Endothelial cell of umbilical vein (primary cell): ENCODE data around the gene SEPTIN7. TPM values are rescaled to one million over a fixed set of nuclear protein-coding genes. Genes with fewer than 3 reads are reported as not detected.

Experiments
- BruUV-seq: library from RNA; stranded (reverse); fragments of 400-500 nt; replicated peaks from 2 replicates; lab custom pipeline; 2021; lab: Mats Ljungman, UMichigan
- CTCF ChIA-PET: fragments of 300-600, 350-600 bp; sonication (Branson Sonifier 250); formaldehyde crosslinking; loops from one replicate; lab custom pipeline; 2021; ENCODE audit warnings: antibody characterized with exemption, inconsistent platforms; lab: Charles Lee
- POLR2A ChIA-PET: fragments of 300-600, 350-600 bp; sonication (Branson Sonifier 250); formaldehyde crosslinking; loops from one replicate; lab custom pipeline; 2021; ENCODE audit warnings: antibody characterized with exemption, inconsistent platforms; lab: Charles Lee
- DNase-seq: peaks from one replicate; pipeline ENCODE4 v3.0.0-alpha.2; 2011; ENCODE audit warnings: low read depth, low spot score
- FAIRE-seq: peaks from 2 replicates; lab custom pipeline; 2011; peaks lifted over from hg19 to GRCh38; lab: Jason Lieb, UNC
- H2AFZ ChIP-seq: 2 replicates; pipeline ENCODE4 v1.6.0; 2012; ENCODE audit warnings: low read depth, low read length, control low read depth, inconsistent platforms
- H3K27ac ChIP-seq: 2 replicates; pipeline ENCODE4 v1.5.1; 2011; ENCODE audit warnings: low read depth, mild to moderate bottlenecking, control low read depth, low read length, moderate library complexity; ENCODE audit not compliant: insufficient read depth
- H3K27me3 ChIP-seq, 2 experiments: 2 replicates each; pipeline versions ENCODE4 v1.6.0 to v1.6.1; 2011; ENCODE audit warnings: low read length in 2 of 2, mixed read lengths in 1 of 2; ENCODE audit not compliant: control insufficient read depth in 2 of 2, insufficient read depth in 2 of 2
- H3K36me3 ChIP-seq, 2 experiments: 2 replicates in 1 of 2; 3 replicates in 1 of 2; pipeline ENCODE4 v1.5.1; 2011; ENCODE audit warnings: low read length in 2 of 2, mild to moderate bottlenecking in 1 of 2, moderate library complexity in 1 of 2; ENCODE audit not compliant: control insufficient read depth in 2 of 2, insufficient read depth in 2 of 2; ENCODE audit errors: extremely low read depth in 1 of 2
- H3K4me1 ChIP-seq: 3 replicates; pipeline ENCODE4 v1.5.1; 2011; ENCODE audit warnings: mild to moderate bottlenecking, low read length; ENCODE audit not compliant: control insufficient read depth, insufficient read depth; ENCODE audit errors: extremely low read depth
- H3K4me2 ChIP-seq: 2 replicates; pipeline ENCODE4 v1.6.1; 2011; ENCODE audit warnings: low read length, control low read depth, mixed read lengths; ENCODE audit not compliant: insufficient read depth
- H3K4me3 ChIP-seq, 3 experiments: fragments of 200-600 bp in 1 of 3; sonication (generic), shearing (Covaris generic) in 1 of 3; replicated peaks in 1 of 3; 2 replicates each; pipeline ENCODE4 v1.5.1; 2011 to 2016; ENCODE audit warnings: control low read depth in 3 of 3, low read length in 3 of 3, mild to moderate bottlenecking in 2 of 3, inconsistent platforms in 1 of 3, low read depth in 1 of 3, moderate library complexity in 1 of 3; ENCODE audit not compliant: insufficient read depth in 1 of 3
- H3K79me2 ChIP-seq: 2 replicates; pipeline ENCODE4 v1.6.0; 2012; ENCODE audit warnings: low read length, inconsistent platforms; ENCODE audit not compliant: control insufficient read depth, insufficient read depth
- H3K9ac ChIP-seq: replicated peaks from 2 replicates; pipeline ENCODE3; 2011; ENCODE audit warnings: low read length, control low read depth; ENCODE audit not compliant: insufficient read depth; ENCODE audit errors: extremely low read depth
- H3K9me1 ChIP-seq: replicated peaks from 3 replicates; pipeline ENCODE4 v1.6.0; 2011; ENCODE audit warnings: mild to moderate bottlenecking, low read length; ENCODE audit not compliant: control insufficient read depth, insufficient read depth; ENCODE audit errors: extremely low read depth
- H3K9me3 ChIP-seq: replicated peaks from 2 replicates; pipeline ENCODE4 v1.5.1; 2012; ENCODE audit warnings: low read length, inconsistent platforms; ENCODE audit not compliant: control insufficient read depth, insufficient read depth
- H4K20me1 ChIP-seq: replicated peaks from 2 replicates; pipeline ENCODE3; 2011; ENCODE audit warnings: mild to moderate bottlenecking, low read length; ENCODE audit not compliant: control insufficient read depth, insufficient read depth; ENCODE audit errors: extremely low read depth
- EZH2 ChIP-seq: IDR thresholded peaks from 2 replicates; pipeline ENCODE4 v1.6.1; 2012; ENCODE audit warnings: borderline replicate concordance, low read depth, mild to moderate bottlenecking, moderate library complexity, low read length, inconsistent platforms; ENCODE audit not compliant: severe bottlenecking
- FOS ChIP-seq: IDR thresholded peaks from 2 replicates; pipeline ENCODE4 v1.6.1; 2011; ENCODE audit warnings: mild to moderate bottlenecking, low read length, moderate library complexity, borderline replicate concordance; ENCODE audit not compliant: insufficient read depth
- GATA2 ChIP-seq: IDR thresholded peaks from 2 replicates; pipeline ENCODE4 v1.7.0; 2011; ENCODE audit warnings: low read depth, mild to moderate bottlenecking, moderate library complexity, mixed read lengths, low read length; ENCODE audit not compliant: insufficient read length, insufficient read depth
- JUN ChIP-seq: IDR thresholded peaks from 2 replicates; pipeline ENCODE4 v1.6.1; 2011; ENCODE audit warnings: borderline replicate concordance, low read depth; ENCODE audit not compliant: insufficient read length, insufficient read depth
- MAX ChIP-seq: IDR thresholded peaks from 2 replicates; pipeline ENCODE4 v1.6.1; 2011; ENCODE audit not compliant: insufficient read depth, insufficient read length
- MYC ChIP-seq: IDR thresholded peaks from one replicate; pipeline ENCODE4 v1.6.1; 2011; ENCODE audit warnings: mild to moderate bottlenecking, low read depth, low read length
- POLR2A ChIP-seq: IDR thresholded peaks from 2 replicates; pipeline ENCODE4 v1.6.1; 2012; ENCODE audit warnings: low read depth, mild to moderate bottlenecking, control low read depth, low read length
- POLR2AphosphoS5 ChIP-seq: IDR thresholded peaks from 2 replicates; pipeline ENCODE4 v1.6.1; 2012; ENCODE audit warnings: low read depth, mild to moderate bottlenecking, control low read depth, low read length, moderate library complexity; ENCODE audit not compliant: insufficient read depth
- dilution Hi-C: fragments of 300-500 bp; cut with MboI; formaldehyde crosslinking; loops from one replicate; pipeline ENCODE4 v1.15.0; 2019; ENCODE audit warnings: low sequenced_read_pairs; ENCODE audit not compliant: extremely low pct_ligation_motif_present
- intact Hi-C: fragments of 100-400 bp; cut with micrococcal nuclease; formaldehyde crosslinking; loops from one replicate; pipeline ENCODE4 v1.10.0; 2022
- polyA plus RNA-seq, 4 experiments: library from polyadenylated mRNA; depleted of rRNA in 3 of 4; stranded (reverse) in 3 of 4; unstranded in 1 of 4; fragments of >200 nt; gene quantifications; 2 replicates each; pipeline versions ENCODE4 v1.2.1 to v1.2.3, GENCODE V29; 2011 to 2012; ENCODE audit warnings: missing spikeins in 1 of 4
- total RNA-seq: library from RNA; stranded (reverse); gene quantifications from 2 replicates; pipeline ENCODE4 v1.2.3, GENCODE V29; 2021
- TF ChIP-seq, protein P1 (sequence below), 2 donors: IDR thresholded peaks; 1 replicate in 1 of 2; 2 replicates in 1 of 2; pipeline ENCODE4 v1.5.1; 2011; ENCODE audit warnings: low read length in 2 of 2, mild to moderate bottlenecking in 2 of 2, moderate library complexity in 2 of 2, control low read depth in 1 of 2, inconsistent platforms in 1 of 2, low read depth in 1 of 2; ENCODE audit not compliant: insufficient read depth in 1 of 2; ENCODE audit errors: extremely low read depth in 1 of 2

SEPTIN7 gene
- total and polyA plus RNA-seq, 2 donors (not counting 3 experiments of a cell fraction or from before 2014, with no cell fraction given) = 73.6 to 228 TPM

DNA sequence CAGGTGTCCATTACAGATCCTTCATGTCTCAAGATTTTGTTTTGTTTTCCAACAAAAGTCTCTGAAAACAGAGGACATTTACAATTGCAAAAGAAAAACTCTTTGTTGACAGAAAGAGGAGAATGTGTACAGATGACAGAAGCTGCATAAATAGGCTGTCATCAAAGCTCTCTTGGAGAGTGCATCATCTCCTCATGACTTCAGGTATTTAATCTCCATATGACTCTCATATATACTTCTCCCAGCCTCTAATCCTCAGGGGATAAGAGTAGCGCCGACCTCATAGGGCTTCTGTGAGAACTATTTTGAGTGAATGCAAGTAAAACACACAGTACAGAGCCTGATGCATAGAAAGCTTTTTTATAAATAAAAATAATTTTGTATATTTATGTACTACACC, 48.1 kb upstream of the SEPTIN7 start:
- dilution Hi-C loops = no loop called here
- Histone ChIP-seq H3K27ac (no peak overlapping the region), H3K9me3 (no peaks in the 10 kb centered on the region), H3K9ac (no peak overlapping the region), H3K79me2 (no peaks in the 10 kb centered on the region), H2AFZ (no peak overlapping the region), H3K4me2 (no peak overlapping the region), H4K20me1 (no peaks in the 10 kb centered on the region), H3K27me3 (peaks cover 0 to 7% of the 10 kb centered on the region in 2 experiments), H3K9me1 (no peaks in the 10 kb centered on the region), H3K36me3 (no peaks in the 10 kb centered on the region), H3K4me1 (no peaks in the 10 kb centered on the region), H3K4me3 (no peak overlapping the region)
- no peak for DNase-seq
- FAIRE-seq = no peak
- CTCF ChIA-PET = interaction anchor here (0.7 to 1.3 kb wide), 3 partner anchors 8 to 427 kb away, joined by 3 to 4 read pairs (median 3); no protein-coding TSS in a partner anchor
- TF ChIP-seq POLR2AphosphoS5 = no peak
- TF ChIP-seq FOS = no peak
- POLR2A ChIA-PET = no interaction called here
- no TSS peak for BruUV-seq
- intact Hi-C loops = no loop called here

GRCh38 chr7:35753761-35754603, 46.9 kb upstream of the SEPTIN7 start:
- no peaks in the 10 kb centered on the region for H3K4me1 ChIP-seq
- H3K36me3 ChIP-seq = no peaks in the 10 kb centered on the region
- FAIRE-seq (no peak), DNase-seq (no peak)
- intact Hi-C loops (no loop called here), dilution Hi-C loops (no loop called here)
- no peaks in the 10 kb centered on the region for H3K9me3 ChIP-seq
- no peaks in the 10 kb centered on the region for H3K79me2 ChIP-seq
- no peak overlapping the region for H3K4me3 ChIP-seq
- no peak overlapping the region for H3K4me2 ChIP-seq
- TF ChIP-seq FOS (no peak), JUN (no peak), MYC (no peak), POLR2A (no peak), MAX (no peak), GATA2 (no peak), EZH2 (no peak), POLR2AphosphoS5 (no peak)
- TF ChIP-seq, protein P1, sequence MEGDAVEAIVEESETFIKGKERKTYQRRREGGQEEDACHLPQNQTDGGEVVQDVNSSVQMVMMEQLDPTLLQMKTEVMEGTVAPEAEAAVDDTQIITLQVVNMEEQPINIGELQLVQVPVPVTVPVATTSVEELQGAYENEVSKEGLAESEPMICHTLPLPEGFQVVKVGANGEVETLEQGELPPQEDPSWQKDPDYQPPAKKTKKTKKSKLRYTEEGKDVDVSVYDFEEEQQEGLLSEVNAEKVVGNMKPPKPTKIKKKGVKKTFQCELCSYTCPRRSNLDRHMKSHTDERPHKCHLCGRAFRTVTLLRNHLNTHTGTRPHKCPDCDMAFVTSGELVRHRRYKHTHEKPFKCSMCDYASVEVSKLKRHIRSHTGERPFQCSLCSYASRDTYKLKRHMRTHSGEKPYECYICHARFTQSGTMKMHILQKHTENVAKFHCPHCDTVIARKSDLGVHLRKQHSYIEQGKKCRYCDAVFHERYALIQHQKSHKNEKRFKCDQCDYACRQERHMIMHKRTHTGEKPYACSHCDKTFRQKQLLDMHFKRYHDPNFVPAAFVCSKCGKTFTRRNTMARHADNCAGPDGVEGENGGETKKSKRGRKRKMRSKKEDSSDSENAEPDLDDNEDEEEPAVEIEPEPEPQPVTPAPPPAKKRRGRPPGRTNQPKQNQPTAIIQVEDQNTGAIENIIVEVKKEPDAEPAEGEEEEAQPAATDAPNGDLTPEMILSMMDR (IDR thresholded peaks at IDR 0.05; ENCODE audit: extremely low read depth in 1 of 2, insufficient read depth in 1 of 2, low read depth in 1 of 2, low read length in 2 of 2) = no peak
- H3K9ac ChIP-seq = no peak overlapping the region
- peaks cover 0 to 7% of the 10 kb centered on the region in 2 experiments for H3K27me3 ChIP-seq
- H4K20me1 ChIP-seq = no peaks in the 10 kb centered on the region
- H3K9me1 ChIP-seq = no peaks in the 10 kb centered on the region
- no peak overlapping the region for H2AFZ ChIP-seq
- no peak overlapping the region for H3K27ac ChIP-seq
- CTCF ChIA-PET = interaction anchor here (1.3 kb wide), 1 partner anchor 11 kb away, joined by 3 read pairs; no protein-coding TSS in a partner anchor
- POLR2A ChIA-PET = no interaction called here
- BruUV-seq = no TSS peak
